Osteocyte (in vitro differentiated cells): ENCODE data around the gene PCLO. TPM values are rescaled to one million over a fixed set of nuclear protein-coding genes. Genes with fewer than 3 reads are reported as not detected.

Experiments used
- DNase-seq: peaks from one replicate; pipeline ENCODE4 v3.0.0; 2021; ENCODE audit warnings: mixed read lengths; ENCODE audit not compliant: unreplicated experiment; ENCODE audit errors: extremely low spot score
- H3K27ac Mint-ChIP-seq: one replicate; pipeline ENCODE4 v1.8.0; 2021; ENCODE audit warnings: mild to moderate bottlenecking, mixed read lengths; ENCODE audit not compliant: unreplicated experiment
- H3K27me3 Mint-ChIP-seq: one replicate; pipeline ENCODE4 v1.8.0; 2021; ENCODE audit warnings: mixed read lengths; ENCODE audit not compliant: unreplicated experiment
- H3K36me3 Mint-ChIP-seq: one replicate; pipeline ENCODE4 v1.8.0; 2021; ENCODE audit warnings: mixed read lengths; ENCODE audit not compliant: unreplicated experiment
- H3K4me1 Mint-ChIP-seq: one replicate; pipeline ENCODE4 v1.8.0; 2021; ENCODE audit warnings: mixed read lengths; ENCODE audit not compliant: unreplicated experiment
- H3K4me3 Mint-ChIP-seq: one replicate; pipeline ENCODE4 v1.8.0; 2021; ENCODE audit warnings: mild to moderate bottlenecking, moderate library complexity, mixed read lengths; ENCODE audit not compliant: unreplicated experiment
- H3K9me3 Mint-ChIP-seq: one replicate; pipeline ENCODE4 v1.8.0; 2021; ENCODE audit warnings: mixed read lengths; ENCODE audit not compliant: unreplicated experiment
- CTCF ChIP-seq: fragments of 200-600 bp; sonication (generic); IDR thresholded peaks from 2 replicates; pipeline ENCODE4 v1.5.0; 2021; ENCODE audit warnings: antibody characterized with exemption, mild to moderate bottlenecking, moderate library complexity
- total RNA-seq: library from RNA; stranded (reverse); gene quantifications from 2 replicates; pipeline ENCODE4 v1.2.1, GENCODE V29; 2021

The PCLO gene
- total RNA-seq, 1 donor from 2014 or later: 1.4 TPM

GRCh38 chr7:83077328-83077727 lies 85.4 kb downstream of the PCLO start:
- Mint-ChIP-seq H3K27me3 (no peaks in the 10 kb centered on the region), H3K36me3 (no peaks in the 10 kb centered on the region), H3K4me3 (no peak overlapping the region), H3K9me3 (no peaks in the 10 kb centered on the region), H3K4me1 (peaks cover 2% of the 10 kb centered on the region), H3K27ac (no peak overlapping the region)
- no peak for TF ChIP-seq CTCF
- DNase-seq: no peak

GRCh38 chr7:83072576-83073517 lies 89.8 kb downstream of the PCLO start:
- no peak overlapping the region for H3K4me3 Mint-ChIP-seq
- no peak overlapping the region for H3K27ac Mint-ChIP-seq
- no peaks in the 10 kb centered on the region for H3K36me3 Mint-ChIP-seq
- TF ChIP-seq CTCF: peak; percentile 50
- DNase-seq: no peak
- peaks cover 2% of the 10 kb centered on the region for H3K4me1 Mint-ChIP-seq
- no peaks in the 10 kb centered on the region for H3K27me3 Mint-ChIP-seq
- H3K9me3 Mint-ChIP-seq: no peaks in the 10 kb centered on the region

- Mint-ChIP-seq H3K27ac (no peak overlapping the region), H3K9me3 (no peaks in the 10 kb centered on the region), H3K4me1 (no peaks in the 10 kb centered on the region), H3K27me3 (peaks cover 3% of the 10 kb centered on the region), H3K4me3 (no peak overlapping the region), H3K36me3 (no peaks in the 10 kb centered on the region)
- DNase-seq: no peak
- TF ChIP-seq CTCF: no peak
Observed at GRCh38 chr7:83065714-83066113, 97.0 kb downstream of the PCLO start.

GRCh38 chr7:83060218-83060617 lies 102.5 kb downstream of the PCLO start:
- Mint-ChIP-seq H3K4me1 (no peaks in the 10 kb centered on the region), H3K27me3 (no peaks in the 10 kb centered on the region), H3K36me3 (no peaks in the 10 kb centered on the region), H3K27ac (no peak overlapping the region), H3K9me3 (no peaks in the 10 kb centered on the region), H3K4me3 (no peak overlapping the region)
- TF ChIP-seq CTCF: no peak
- no peak for DNase-seq

GRCh38 chr7:83058667-83059066 lies 104.0 kb downstream of the PCLO start:
- Mint-ChIP-seq H3K9me3 (no peaks in the 10 kb centered on the region), H3K27me3 (no peaks in the 10 kb centered on the region), H3K4me1 (no peaks in the 10 kb centered on the region), H3K4me3 (no peak overlapping the region), H3K36me3 (no peaks in the 10 kb centered on the region), H3K27ac (no peak overlapping the region)
- TF ChIP-seq CTCF: no peak
- DNase-seq: no peak
